Measurements from ENCODE around the gene MEIOC. TPM values are rescaled to one million over a fixed set of nuclear protein-coding genes. Genes with fewer than 3 reads are reported as not detected.

MEIOC gene
- total and polyA plus RNA-seq, 2 of the 8 experiments (the other 6 are each of a cell fraction or from before 2014, with no cell fraction given) = 4.2 to 4.8 TPM

- Histone ChIP-seq H3K9me3 (ENCODE audit: insufficient read depth in 2 of 2, low read depth in 1 of 2, low read length in 1 of 2) (no peaks in the 10 kb centered on the region), H2BK120ac (replicated peaks; ENCODE audit: low read depth, low read length) (no peak within 1 kb of the TSS), H3K9ac (replicated peaks in 1 of 4; ENCODE audit: extremely low read depth in 1 of 4, low read depth in 3 of 4, low read length in 3 of 4) (peak within 1 kb of the TSS; percentile 54 to 97 (median 78)), H3K14ac (ENCODE audit: insufficient read length) (no peak within 1 kb of the TSS), H3K79me1 (ENCODE audit: low read depth, low read length) (no peaks in the 10 kb centered on the region), H2BK5ac (ENCODE audit: low read depth, low read length) (peak within 1 kb of the TSS; percentile 95), H2BK12ac (ENCODE audit: low read depth, low read length) (0 out of 2 replicates have a peak within 1 kb of the TSS, but pooled peaks have one; percentile 50), H4K20me1 (replicated peaks in 1 of 2; ENCODE audit: control insufficient read depth in 1 of 2, insufficient read depth in 2 of 2, low read length in 2 of 2) (no peaks in the 10 kb centered on the region), H3K23me2 (ENCODE audit: low read depth, low read length) (peaks cover 4% of the 10 kb centered on the region; the same call in 1 of the 2 replicates), H4K5ac (ENCODE audit: insufficient read length, low read depth, low read length) (peak within 1 kb of the TSS; percentile 33), H3K27ac (ENCODE audit: low read depth, low read length) (peak within 1 kb of the TSS; percentile 76), H3K56ac (replicated peaks; ENCODE audit: insufficient read length, low read depth, low read length) (peak within 1 kb of the TSS; percentile 81), H4K8ac (ENCODE audit: extremely low read depth, insufficient read depth, low read length) (peak within 1 kb of the TSS; percentile 80; the same call in 1 of the 2 replicates), H2BK15ac (ENCODE audit: low read length) (peak within 1 kb of the TSS; percentile 88; the same call in 1 of the 2 replicates), H2AFZ (ENCODE audit: low read length) (peak within 1 kb of the TSS; percentile 88), H3K4me3 (ENCODE audit: extremely low read depth in 1 of 4, insufficient read depth in 2 of 4, low read depth in 3 of 4, low read length in 4 of 4) (peak within 1 kb of the TSS; percentile 78 to 99 (median 99)), H3K36me3 (ENCODE audit: control insufficient read depth in 2 of 4, insufficient read depth in 4 of 4, low read length in 3 of 4) (peaks cover 0 to 2% (median 0%) of the 10 kb centered on the region in 4 experiments; a peak in 1 of 8 replicates), H3K4me1 (replicated peaks in 1 of 4; ENCODE audit: control insufficient read depth in 3 of 4, insufficient read depth in 4 of 4, low read length in 3 of 4) (peaks cover 0 to 3% (median 0%) of the 10 kb centered on the region in 4 experiments; a peak in 3 of 7 replicates), H3K79me2 (ENCODE audit: control insufficient read depth in 1 of 2, insufficient read depth in 2 of 2, low read length in 2 of 2) (peaks cover 0 to 14% of the 10 kb centered on the region in 2 experiments; a peak in 2 of 4 replicates), H2BK20ac (ENCODE audit: low read length) (no peak within 1 kb of the TSS), H2AK5ac (ENCODE audit: low read depth, low read length) (no peak within 1 kb of the TSS), H3K4ac (replicated peaks; ENCODE audit: insufficient read length, low read depth, low read length) (no peak within 1 kb of the TSS), H3K23ac (ENCODE audit: insufficient read length) (no peak within 1 kb of the TSS), H3K27me3 (replicated peaks in 1 of 4; ENCODE audit: control insufficient read depth in 3 of 4, extremely low read depth in 1 of 4, insufficient read depth in 3 of 4, low read length in 3 of 4) (no peaks in the 10 kb centered on the region; a peak in 1 of 7 replicates), H4K91ac (replicated peaks; ENCODE audit: insufficient read length, low read length) (peak within 1 kb of the TSS; percentile 42), H3K4me2 (ENCODE audit: insufficient read depth in 1 of 2, low read depth in 2 of 2, low read length in 2 of 2) (peak within 1 kb of the TSS; percentile 69 to 76), H3K18ac (ENCODE audit: extremely low read depth, low read length) (peak within 1 kb of the TSS; percentile 71)
- CTCF ChIA-PET (ENCODE audit: partially characterized antibody) = interaction anchor here (0.5 to 2.3 kb wide), 4 partner anchors 15 to 520 kb away, joined by 3 to 8 read pairs (median 4); no protein-coding TSS in a partner anchor
- WGBS, 2 experiments (ENCODE audit: extremely low coverage in 1 of 2, insufficient coverage in 1 of 2, insufficient read length in 1 of 2, insufficient replicate concordance in 2 of 2, low coverage in 1 of 2, low lambda C conversion rate in 2 of 2, missing lambda C conversion rate in 1 of 2) = 1% methylated on average over 52 of the region's 52 CpGs; no CpG with 5 or more reads in 1 of the 2 experiments
- DNase-seq (ENCODE audit: low read depth in 1 of 2, low spot score in 2 of 2) = peak; percentile 58 to 85
- POLR2A ChIA-PET (ENCODE audit: partially characterized antibody) = interaction anchor here (0.8 to 1.5 kb wide), 11 partner anchors 9 to 342 kb away, joined by 3 to 13 read pairs (median 4); no protein-coding TSS in a partner anchor
- FAIRE-seq = peak; percentile 48
- TF ChIP-seq TAF7 (optimal IDR thresholded peaks at IDR 0.05; ENCODE audit: borderline replicate concordance, low read depth, low read length) (peak; percentile 78), ASH2L (IDR thresholded peaks at IDR 0.05; ENCODE audit: low read length) (peak; percentile 99), CBX5 (IDR thresholded peaks at IDR 0.05; ENCODE audit: low read depth, low read length) (no peak), EGR1 (IDR thresholded peaks at IDR 0.05; ENCODE audit: borderline replicate concordance, low read depth, low read length) (peak; percentile 84), SIN3A (conservative IDR thresholded peaks at IDR 0.05 in 1 of 2, IDR thresholded peaks at IDR 0.05 in 1 of 2; ENCODE audit: low read depth in 1 of 2, low read length in 2 of 2) (peak; percentile 16 to 72; a peak in 2 of 4 replicates), POLR2A (IDR thresholded peaks at IDR 0.05; ENCODE audit: control extremely low read depth in 1 of 2, low read depth in 2 of 2, low read length in 2 of 2) (peak in 1 of 2 experiments; percentile 72; a peak in 1 of 3 replicates), KDM4A (IDR thresholded peaks at IDR 0.05; ENCODE audit: low read depth, low read length, severe bottlenecking) (peak; percentile 91), RXRA (IDR thresholded peaks at IDR 0.05; ENCODE audit: insufficient read depth, low read depth, low read length) (no peak), CHD2 (IDR thresholded peaks at IDR 0.05; ENCODE audit: low read length) (0 out of 2 replicates have a peak, but pooled peaks have one; percentile 25)
- TF ChIP-seq, protein P1, sequence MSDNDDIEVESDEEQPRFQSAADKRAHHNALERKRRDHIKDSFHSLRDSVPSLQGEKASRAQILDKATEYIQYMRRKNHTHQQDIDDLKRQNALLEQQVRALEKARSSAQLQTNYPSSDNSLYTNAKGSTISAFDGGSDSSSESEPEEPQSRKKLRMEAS (IDR thresholded peaks at IDR 0.05) = no peak
These were observed 52.4 kb downstream of the MEIOC start, which contains the start of gene DBF4B for GRCh38 chr17:44708401-44709263. Gene DBF4B, plus strand, starts transcription at chr17:44708665. Its CDS starts 156 bp downstream, at chr17:44708821.

Measured in H1 (cell line).